H1 (cell line): Measurements from ENCODE around the gene FAM209B. TPM values are rescaled to one million over a fixed set of nuclear protein-coding genes. Genes with fewer than 3 reads are reported as not detected.

Source experiments
- CBX8 ChIP-seq: fragments of 300-800, 300-1000 bp; sonication (generic); IDR thresholded peaks from 2 replicates; pipeline ENCODE4 v1.7.1; 2016; ENCODE audit warnings: low read depth, low read length, borderline replicate concordance
- CEBPB ChIP-seq: IDR thresholded peaks from 2 replicates; pipeline ENCODE4 v1.6.1; 2012; ENCODE audit warnings: low read depth, low read length
- CHD2 ChIP-seq: IDR thresholded peaks from 2 replicates; pipeline ENCODE4 v1.6.1; 2012; ENCODE audit warnings: low read length, improper control_type of control experiment
- CHD7 ChIP-seq: fragments of 300-600 bp; sonication (generic); IDR thresholded peaks from 2 replicates; pipeline ENCODE4 v1.7.1; 2012; ENCODE audit warnings: low read length, moderate library complexity, mild to moderate bottlenecking, inconsistent platforms; ENCODE audit not compliant: insufficient replicate concordance
- CTCF ChIP-seq, 3 experiments: IDR thresholded peaks; 1 replicate in 2 of 3; 2 replicates in 1 of 3; pipeline versions ENCODE4 v1.5.1 to v1.6.1; 2011; ENCODE audit warnings: low read length in 3 of 3, mild to moderate bottlenecking in 3 of 3, inconsistent platforms in 2 of 3, low read depth in 1 of 3, moderate library complexity in 1 of 3; ENCODE audit not compliant: insufficient read depth in 1 of 3; ENCODE audit errors: control extremely low read depth in 1 of 3
- FOSL1 ChIP-seq: IDR thresholded peaks from 2 replicates; pipeline ENCODE4 v1.6.1; 2011; ENCODE audit warnings: mild to moderate bottlenecking, low read depth, low read length, moderate library complexity; ENCODE audit not compliant: insufficient read depth
- MAFK ChIP-seq: IDR thresholded peaks from 2 replicates; pipeline ENCODE4 v1.6.1; 2012; ENCODE audit warnings: low read depth, mild to moderate bottlenecking, improper control_type of control experiment, low read length
- POLR2AphosphoS5 ChIP-seq: IDR thresholded peaks from 2 replicates; pipeline ENCODE4 v1.6.1; 2011; ENCODE audit warnings: low read depth, low read length
- TCF12 ChIP-seq: IDR thresholded peaks from 2 replicates; pipeline ENCODE4 v1.6.1; 2011; ENCODE audit warnings: low read depth, mild to moderate bottlenecking, low read length
- TEAD4 ChIP-seq: IDR thresholded peaks from 2 replicates; pipeline ENCODE4 v1.6.1; 2012; ENCODE audit warnings: low read depth, low read length, inconsistent platforms, mixed read lengths
- polyA plus RNA-seq, 7 experiments: library from polyadenylated mRNA; depleted of rRNA in 3 of 7; stranded (reverse) in 5 of 7; unstranded in 2 of 7; fragments of >200 nt in 5 of 7; fragments of 200-250 nt in 2 of 7; gene quantifications; 1 replicate in 5 of 7; 2 replicates in 1 of 7; 4 replicates in 1 of 7; pipeline versions ENCODE4 v1.2.1 to v1.2.3, GENCODE V29; 2011 to 2013; ENCODE audit warnings: missing spikeins in 2 of 7, mixed read lengths in 2 of 7
- total RNA-seq: library from RNA; stranded (reverse); fragmentation: NEBNext Ultra II Directional; extraction: Animal tissue kit (Norgen Biotek cat#: 25700); gene quantifications from 2 replicates; pipeline ENCODE4 v1.2.1, GENCODE V29; 2021

FAM209B gene
- total and polyA plus RNA-seq, 2 of the 8 experiments (the other 6 are each of a cell fraction or from before 2014, with no cell fraction given): 0.29 TPM; not detected in 1

DNA sequence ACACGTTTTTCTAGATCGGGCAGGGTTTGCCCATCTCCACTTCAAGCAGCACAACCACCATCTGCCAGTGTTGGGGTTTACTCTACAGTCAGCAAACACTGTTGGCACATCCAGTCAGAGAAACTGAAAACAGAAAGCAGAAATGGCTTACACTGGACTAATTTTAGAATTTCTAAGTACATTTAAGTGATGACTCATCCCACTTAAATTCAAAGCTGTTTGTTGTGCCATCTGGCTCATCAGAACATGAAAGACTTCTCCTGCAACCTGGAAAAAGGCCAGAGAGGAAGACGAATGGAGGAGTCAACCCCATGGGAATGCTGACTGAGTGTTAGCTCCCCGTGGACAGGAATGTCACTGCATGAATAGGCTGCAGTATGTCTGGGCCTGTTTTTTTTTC lies 21.8 kb downstream of the FAM209B start (continued):
- TF ChIP-seq CHD7 (no peak), CHD2 (no peak), CBX8 (no peak), CTCF (IDR thresholded peaks at IDR 0.05; ENCODE audit: control extremely low read depth in 1 of 3, insufficient read depth in 1 of 3, low read depth in 1 of 3, low read length in 3 of 3) (no peak), POLR2AphosphoS5 (no peak), TEAD4 (no peak), FOSL1 (no peak), TCF12 (no peak), CEBPB (no peak), MAFK (0 out of 2 replicates have a peak, but pooled peaks have one; percentile 16)
